CD4-positive, alpha-beta memory T cell (primary cell): ENCODE data around the gene ATP5PB. TPM values are rescaled to one million over a fixed set of nuclear protein-coding genes. Genes with fewer than 3 reads are reported as not detected.

Experiments
- polyA plus RNA-seq, 2 donors: library from polyadenylated mRNA; unstranded; fragments of 300-500 nt; fragmentation: Illumina TruSeq; gene quantifications; one replicate each; pipeline ENCODE4 v1.2.3, GENCODE V29; 2021
- total RNA-seq, 2 experiments: library from RNA; stranded (reverse); gene quantifications; one replicate each; pipeline ENCODE4 v1.2.3, GENCODE V29; 2021

ATP5PB gene
- total and polyA plus RNA-seq, 4 experiments from 2014 or later, result 103 to 655 (median 299) TPM

Other genes starting within 250 kb of the ATP5PB start
- gene DENND2D, start 248.8 kb upstream of the ATP5PB start, total RNA-seq, result 100 to 1,000 TPM; 284 TPM
- gene DENND2D, start 248.8 kb upstream of the ATP5PB start, polyA plus RNA-seq, result 100 to 1,000 TPM; 125 to 221 TPM
- 1 to 10 TPM; 1.7 to 1.9 TPM for gene CHI3L2, start 221.8 kb upstream of the ATP5PB start, total RNA-seq
- 10 to 100 TPM; 15.6 to 18.2 TPM for gene CHI3L2, start 221.8 kb upstream of the ATP5PB start, polyA plus RNA-seq
- gene CHIA, start 158.6 kb upstream of the ATP5PB start, total RNA-seq, result not detected
- gene CHIA, start 158.6 kb upstream of the ATP5PB start, polyA plus RNA-seq, result not detected
- 1 to 10 TPM; 4.5 to 4.9 TPM for gene OVGP1, start 21.7 kb upstream of the ATP5PB start, total RNA-seq
- under 1 TPM in 1 of 2 donors, not detected in 1; 0.61 TPM for gene OVGP1, start 21.7 kb upstream of the ATP5PB start, polyA plus RNA-seq
- gene WDR77, start 208 bp upstream of the ATP5PB start, total RNA-seq, result 10 to 100 TPM; 26.3 to 30.3 TPM
- 10 to 100 TPM; 38.5 to 52.6 TPM for gene WDR77, start 208 bp upstream of the ATP5PB start, polyA plus RNA-seq
- 10 to 100 TPM; 74.9 to 75.9 TPM for gene C1orf162, start 24.5 kb downstream of the ATP5PB start, total RNA-seq
- 100 to 1,000 TPM; 139 to 274 TPM for gene C1orf162, start 24.5 kb downstream of the ATP5PB start, polyA plus RNA-seq
- under 1 TPM; 0.41 to 0.42 TPM for gene ADORA3, start 54.2 kb downstream of the ATP5PB start, total RNA-seq
- under 1 TPM in 1 of 2 donors, not detected in 1; 0.46 TPM for gene ADORA3, start 54.2 kb downstream of the ATP5PB start, polyA plus RNA-seq
- gene TMIGD3, start 54.2 kb downstream of the ATP5PB start, total RNA-seq, result not detected
- gene TMIGD3, start 54.2 kb downstream of the ATP5PB start, polyA plus RNA-seq, result not detected
- gene RAP1A, start 170.3 kb downstream of the ATP5PB start, total RNA-seq, result 100 to 1,000 TPM; 130 to 134 TPM
- 10 to 100 TPM; 67.2 to 85.7 TPM for gene RAP1A, start 170.3 kb downstream of the ATP5PB start, polyA plus RNA-seq